ENCODE data around the gene NOL7. TPM values are rescaled to one million over a fixed set of nuclear protein-coding genes. Genes with fewer than 3 reads are reported as not detected.

NOL7 gene
- total and polyA plus RNA-seq, 2 donors (not counting 3 experiments of a cell fraction or from before 2014, with no cell fraction given) = 36.3 to 80.0 TPM

GRCh38 chr6:13574571-13575376 is 40.4 kb upstream of the NOL7 start, which contains the start of gene SIRT5:
TSS of gene SIRT5 (plus strand) at chr6:13574601. CDS start at chr6:13584111, 9,510 bp downstream.
- Histone ChIP-seq H4K20me1 (replicated peaks; ENCODE audit: control insufficient read depth, extremely low read depth, insufficient read depth, low read length) (no peaks in the 10 kb centered on the region), H3K27ac (ENCODE audit: insufficient read depth, low read depth, low read length) (peak within 1 kb of the TSS; percentile 80), H3K36me3 (ENCODE audit: control insufficient read depth in 2 of 2, extremely low read depth in 1 of 2, insufficient read depth in 2 of 2, low read length in 2 of 2) (no peaks in the 10 kb centered on the region), H3K4me2 (ENCODE audit: insufficient read depth, low read length) (peak within 1 kb of the TSS; percentile 84), H3K4me1 (ENCODE audit: control insufficient read depth, extremely low read depth, insufficient read depth, low read length) (peaks cover 8% of the 10 kb centered on the region), H2AFZ (ENCODE audit: low read depth, low read length) (peak within 1 kb of the TSS; percentile 77), H3K9me1 (replicated peaks; ENCODE audit: control insufficient read depth, extremely low read depth, insufficient read depth, low read length) (no peaks in the 10 kb centered on the region), H3K9me3 (replicated peaks; ENCODE audit: control insufficient read depth, insufficient read depth, low read length) (no peaks in the 10 kb centered on the region), H3K27me3 (ENCODE audit: control insufficient read depth in 2 of 2, insufficient read depth in 2 of 2, low read length in 2 of 2) (no peaks in the 10 kb centered on the region), H3K9ac (replicated peaks; ENCODE audit: extremely low read depth, insufficient read depth, low read length) (peak within 1 kb of the TSS; percentile 93), H3K79me2 (ENCODE audit: control insufficient read depth, insufficient read depth, low read length) (no peaks in the 10 kb centered on the region), H3K4me3 (replicated peaks in 1 of 3; ENCODE audit: insufficient read depth in 1 of 3, low read depth in 1 of 3, low read length in 3 of 3) (peak within 1 kb of the TSS; percentile 54 to 88 (median 75))
- ChIA-PET CTCF (interaction anchor here (0.6 to 6.1 kb wide), 74 partner anchors 9 to 664 kb away, joined by 3 to 62 read pairs (median 4); partner anchors contain the start of genes GFOD1, NOL7 and TBC1D7), POLR2A (interaction anchor here (0.6 to 1.7 kb wide), 8 partner anchors 9 to 272 kb away, joined by 3 to 7 read pairs (median 4); partner anchors contain the start of genes GFOD1, NOL7 and TBC1D7)
- BruUV-seq (replicated peaks) = no TSS peak
- peak; percentile 82 for DNase-seq (ENCODE audit: low read depth, low spot score)
- no peak for TF ChIP-seq POLR2AphosphoS5 (IDR thresholded peaks at IDR 0.05; ENCODE audit: insufficient read depth, low read depth, low read length)
- TF ChIP-seq EZH2 (IDR thresholded peaks at IDR 0.05; ENCODE audit: borderline replicate concordance, low read depth, low read length, severe bottlenecking) = no peak
- peak in 1 of 2 donors; percentile 72 for TF ChIP-seq CTCF (IDR thresholded peaks at IDR 0.05; ENCODE audit: extremely low read depth in 1 of 2, insufficient read depth in 1 of 2, low read depth in 1 of 2, low read length in 2 of 2)
- no peak for TF ChIP-seq JUN (IDR thresholded peaks at IDR 0.05; ENCODE audit: borderline replicate concordance, insufficient read depth, insufficient read length, low read depth)
- no peak for TF ChIP-seq GATA2 (IDR thresholded peaks at IDR 0.05; ENCODE audit: insufficient read depth, insufficient read length, low read depth, low read length)
- TF ChIP-seq FOS (IDR thresholded peaks at IDR 0.05; ENCODE audit: borderline replicate concordance, insufficient read depth, low read length) = no peak
- TF ChIP-seq MYC (IDR thresholded peaks at IDR 0.05; ENCODE audit: low read depth, low read length) = no peak
- dilution Hi-C loops (cut with MboI; ENCODE audit: extremely low pct_ligation_motif_present, low sequenced_read_pairs) = loop anchor here (25.0 kb wide), 1 partner anchor 237 kb away; the partner anchor contains the start of gene TBC1D7
- peak; percentile 80 for FAIRE-seq
- intact Hi-C loops (cut with micrococcal nuclease) = loop anchor here (1.0 to 10.0 kb wide), 13 partner anchors 9 to 379 kb away; partner anchors contain the start of genes GFOD1 and NOL7
